GM18858 (cell line): ENCODE measurements around the gene USP3.
"Not testable (repeated sequence)": the region's sequence is repeated elsewhere in the genome, so short reads cannot be mapped to it uniquely, and the experiment has no call there.

Experiments
- ATAC-seq: cut with Tn5 transposase; IDR thresholded peaks from one replicate; pipeline ENCODE4 v1.9.1; 2021; ENCODE audit not compliant: unreplicated experiment

The USP3 gene

GRCh38 chr15:63509955-63510940 is 5.9 kb downstream of the USP3 start:
- no peak for ATAC-seq

GRCh38 chr15:63512148-63512547 is 7.8 kb downstream of the USP3 start:
- ATAC-seq = no peak

GRCh38 chr15:63513271-63513670 is 8.9 kb downstream of the USP3 start:
- ATAC-seq = no peak

- ATAC-seq = no peak
Measured at GRCh38 chr15:63513728-63514127, 9.3 kb downstream of the USP3 start.

- ATAC-seq = no peak
Measured at GRCh38 chr15:63514531-63514943, 10.1 kb downstream of the USP3 start.

GRCh38 chr15:63517202-63517601 is 12.8 kb downstream of the USP3 start:
- ATAC-seq = no peak

- no peak for ATAC-seq
Measured at GRCh38 chr15:63517628-63518027, 13.2 kb downstream of the USP3 start.

- no peak for ATAC-seq
Measured at GRCh38 chr15:63519041-63519440, 14.6 kb downstream of the USP3 start.

- ATAC-seq = no peak
Measured at GRCh38 chr15:63519548-63520178, 15.3 kb downstream of the USP3 start.

- ATAC-seq = not testable (repeated sequence)
Measured at GRCh38 chr15:63520462-63520861, 16.1 kb downstream of the USP3 start.

GRCh38 chr15:63522225-63522578 is 17.8 kb downstream of the USP3 start:
- ATAC-seq = no peak

GRCh38 chr15:63523306-63523990 is 19.1 kb downstream of the USP3 start:
- ATAC-seq = no peak

GRCh38 chr15:63524316-63525015 is 20.1 kb downstream of the USP3 start:
- ATAC-seq = no peak

- no peak for ATAC-seq
Measured at GRCh38 chr15:63526401-63526800, 22.0 kb downstream of the USP3 start.

- no peak for ATAC-seq
Measured at GRCh38 chr15:63528138-63528659, 23.8 kb downstream of the USP3 start.

- no peak for ATAC-seq
Measured at GRCh38 chr15:63530235-63530634, 25.8 kb downstream of the USP3 start.

- ATAC-seq = no peak
Measured at GRCh38 chr15:63530752-63531299, 26.4 kb downstream of the USP3 start.

GRCh38 chr15:63531586-63531985 is 27.2 kb downstream of the USP3 start:
- ATAC-seq = no peak

- no peak for ATAC-seq
Measured at GRCh38 chr15:63532307-63532744, 27.9 kb downstream of the USP3 start.

GRCh38 chr15:63534888-63535287 is 30.5 kb downstream of the USP3 start:
- not testable (repeated sequence) for ATAC-seq
